Middle frontal gyrus (tissue), 1 donor: ENCODE measurements around the gene KPTN.

Experiments used
- DNase-seq: peaks from one replicate; pipeline ENCODE4 v3.0.0-alpha.2; 2015; ENCODE audit warnings: low spot score; ENCODE audit errors: extremely low spot score

The KPTN gene

GRCh38 chr19:47435883-47436417, 48.1 kb downstream of the KPTN start:
- DNase-seq = no peak

GRCh38 chr19:47435196-47435595, 48.8 kb downstream of the KPTN start:
- DNase-seq = no peak

- DNase-seq = no peak
Measured at GRCh38 chr19:47434088-47434487, 49.9 kb downstream of the KPTN start.

GRCh38 chr19:47433121-47433520, 50.9 kb downstream of the KPTN start:
- DNase-seq = no peak

- DNase-seq = no peak
Measured at GRCh38 chr19:47432499-47432898, 51.5 kb downstream of the KPTN start.

- DNase-seq = no peak
Measured at GRCh38 chr19:47432091-47432490, 51.9 kb downstream of the KPTN start.

- no peak for DNase-seq
Measured at GRCh38 chr19:47430041-47430802, 53.8 kb downstream of the KPTN start.

- no peak for DNase-seq
Measured at GRCh38 chr19:47429140-47429793, 54.8 kb downstream of the KPTN start.

GRCh38 chr19:47428177-47428894, 55.7 kb downstream of the KPTN start:
- peak; percentile 88 for DNase-seq

GRCh38 chr19:47427241-47428176, 56.5 kb downstream of the KPTN start:
- DNase-seq = no peak
